SU-DHL-6 (cell line): ENCODE measurements around the gene C6orf163.

Source experiments
- CTCF ChIP-seq: fragments of 200-600 bp; sonication (generic); IDR thresholded peaks from one replicate; pipeline ENCODE4 v1.5.1; 2017; ENCODE audit warnings: antibody characterized with exemption, mild to moderate bottlenecking, low read length, moderate library complexity; ENCODE audit not compliant: insufficient read depth, poor library complexity, severe bottlenecking
- EZH2phosphoT487 ChIP-seq: fragments of 200-600 bp; sonication (generic), shearing (Covaris generic); conservative IDR thresholded peaks from 2 replicates; pipeline ENCODE4 v1.6.1; 2018; ENCODE audit warnings: mild to moderate bottlenecking, antibody characterized with exemption, low read length, moderate library complexity, mixed read lengths

GRCh38 chr6:87366072-87366827 lies 21.6 kb downstream of the C6orf163 start:
- no peak for TF ChIP-seq CTCF
- TF ChIP-seq EZH2phosphoT487 = no peak
